Neuronal stem cell (in vitro differentiated cells): Measurements from ENCODE around the gene WRAP53.
A peak's percentile ranks its signal among the peaks of the same experiment; 100 is the strongest.

Experiments
- DNase-seq: peaks from one replicate; pipeline ENCODE4 v3.0.0-alpha.2; 2013; ENCODE audit warnings: low spot score
- H2AFZ ChIP-seq: one replicate; pipeline ENCODE4 v1.6.1; 2013; ENCODE audit warnings: mild to moderate bottlenecking, low read length, inconsistent platforms
- H2AK5ac ChIP-seq: 2 replicates; pipeline ENCODE4 v1.6.1; 2013; ENCODE audit warnings: low read depth, mild to moderate bottlenecking, inconsistent platforms, low read length, moderate library complexity, mixed read lengths
- H2BK120ac ChIP-seq: 2 replicates; pipeline ENCODE4 v1.6.1; 2013; ENCODE audit warnings: low read depth, mild to moderate bottlenecking, inconsistent platforms, low read length, moderate library complexity, mixed read lengths
- H2BK12ac ChIP-seq: one replicate; pipeline ENCODE4 v1.6.1; 2013; ENCODE audit warnings: low read length, inconsistent platforms
- H2BK15ac ChIP-seq: 2 replicates; pipeline ENCODE4 v1.6.1; 2013; ENCODE audit warnings: mild to moderate bottlenecking, low read length, inconsistent platforms, mixed read lengths
- H2BK5ac ChIP-seq: one replicate; pipeline ENCODE4 v1.6.1; 2013; ENCODE audit warnings: inconsistent platforms, mild to moderate bottlenecking, low read length, moderate library complexity
- H3K14ac ChIP-seq: one replicate; pipeline ENCODE4 v1.6.1; 2013; ENCODE audit warnings: low read length, inconsistent platforms
- H3K18ac ChIP-seq: 2 replicates; pipeline ENCODE4 v1.6.1; 2013; ENCODE audit warnings: low read length, inconsistent platforms
- H3K23ac ChIP-seq: 2 replicates; pipeline ENCODE4 v1.6.1; 2013; ENCODE audit warnings: low read depth, mild to moderate bottlenecking, mixed read lengths, low read length, inconsistent platforms; ENCODE audit not compliant: poor library complexity
- H3K27ac ChIP-seq: replicated peaks from 3 replicates; pipeline ENCODE4 v1.5.1; 2013; ENCODE audit warnings: low read length, inconsistent platforms
- H3K27me3 ChIP-seq, 3 experiments: 2 replicates each; pipeline ENCODE4 v1.6.1; 2013; ENCODE audit warnings: low read length in 3 of 3, mild to moderate bottlenecking in 2 of 3, inconsistent platforms in 1 of 3, low read depth in 1 of 3, mixed read lengths in 1 of 3, moderate library complexity in 1 of 3; ENCODE audit not compliant: control insufficient read depth in 3 of 3, insufficient read depth in 3 of 3
- H3K36me3 ChIP-seq, 2 donors: replicated peaks in 1 of 2; 2 replicates each; pipeline ENCODE4 v1.6.1; 2013; ENCODE audit warnings: low read length in 2 of 2; ENCODE audit not compliant: control insufficient read depth in 2 of 2, insufficient read depth in 2 of 2
- H3K4ac ChIP-seq: 2 replicates; pipeline ENCODE4 v1.6.1; 2013; ENCODE audit warnings: inconsistent platforms, mild to moderate bottlenecking, low read length, moderate library complexity
- H3K4me1 ChIP-seq, 2 donors: 1 replicate in 1 of 2; 2 replicates in 1 of 2; pipeline ENCODE4 v1.6.1; 2013; ENCODE audit warnings: low read length in 2 of 2, low read depth in 1 of 2; ENCODE audit not compliant: control insufficient read depth in 2 of 2, insufficient read depth in 1 of 2
- H3K4me2 ChIP-seq: one replicate; pipeline ENCODE4 v1.6.1; 2013; ENCODE audit warnings: mild to moderate bottlenecking, low read length, inconsistent platforms; ENCODE audit not compliant: insufficient read depth, poor library complexity, severe bottlenecking
- H3K4me3 ChIP-seq, 2 donors: 2 replicates each; pipeline ENCODE4 v1.5.1; 2013; ENCODE audit warnings: low read length in 2 of 2, mild to moderate bottlenecking in 2 of 2, inconsistent platforms in 1 of 2, moderate library complexity in 1 of 2
- H3K79me1 ChIP-seq: one replicate; pipeline ENCODE4 v1.6.1; 2013; ENCODE audit warnings: low read depth, mild to moderate bottlenecking, inconsistent platforms, low read length, moderate library complexity
- H3K9ac ChIP-seq: one replicate; pipeline ENCODE4 v1.6.1; 2013; ENCODE audit warnings: mild to moderate bottlenecking, low read depth, low read length, inconsistent platforms; ENCODE audit not compliant: poor library complexity
- H3K9me3 ChIP-seq, 2 donors: replicated peaks in 1 of 2; 2 replicates each; pipeline versions ENCODE3 to v1.6.1; 2013; ENCODE audit warnings: low read length in 2 of 2, mild to moderate bottlenecking in 2 of 2, inconsistent platforms in 1 of 2, low read depth in 1 of 2, mixed read lengths in 1 of 2, moderate library complexity in 1 of 2; ENCODE audit not compliant: control insufficient read depth in 2 of 2, insufficient read depth in 1 of 2
- H4K8ac ChIP-seq: one replicate; pipeline ENCODE4 v1.6.1; 2013; ENCODE audit warnings: low read depth, mild to moderate bottlenecking, inconsistent platforms, low read length, moderate library complexity
- H4K91ac ChIP-seq: one replicate; pipeline ENCODE4 v1.6.1; 2013; ENCODE audit warnings: low read length, low read depth, mild to moderate bottlenecking, inconsistent platforms; ENCODE audit not compliant: poor library complexity
- WGBS, 2 donors: extraction: QIAGEN DNeasy Blood & Tissue Kit; methylation state at CpG; one replicate each; pipeline ENCODE4 v1.1.7; 2013; ENCODE audit warnings: missing lambda C conversion rate in 2 of 2, mixed read lengths in 1 of 2; ENCODE audit not compliant: insufficient read length in 2 of 2, insufficient replicate concordance in 1 of 2; ENCODE audit errors: extremely low coverage in 2 of 2; 5-methylcytosine and 5-hydroxymethylcytosine counted together

The WRAP53 gene

GRCh38 chr17:7651665-7652387 is 36.5 kb upstream of the WRAP53 start:
- DNase-seq = peak; percentile 40
- Histone ChIP-seq H3K9me3 (no peaks in the 10 kb centered on the region), H3K14ac (peak overlapping the region; percentile 95), H3K4me2 (peak overlapping the region; percentile 100), H3K27me3 (peaks cover 0 to 5% (median 0%) of the 10 kb centered on the region in 3 experiments), H2AK5ac (peak overlapping the region; percentile 53), H2BK15ac (peak overlapping the region; percentile 8), H4K8ac (no peak overlapping the region), H3K18ac (peak overlapping the region; percentile 98), H2BK12ac (no peak overlapping the region), H4K91ac (no peak overlapping the region), H3K4me3 (peak overlapping the region; percentile 65 to 89), H3K36me3 (peaks cover 2 to 7% of the 10 kb centered on the region in 2 donors), H3K9ac (peak overlapping the region; percentile 86), H3K4ac (no peak overlapping the region), H3K79me1 (no peaks in the 10 kb centered on the region), H2BK5ac (peak overlapping the region; percentile 57), H3K23ac (peak overlapping the region; percentile 97), H2AFZ (peak overlapping the region; percentile 90), H2BK120ac (peak overlapping the region; percentile 22), H3K4me1 (peaks cover 11 to 16% of the 10 kb centered on the region in 2 donors), H3K27ac (no peak overlapping the region)
- no CpG with 5 or more reads among the region's 54 CpGs for WGBS, 2 donors

GRCh38 chr17:7652388-7653356 is 35.6 kb upstream of the WRAP53 start:
- H3K9ac ChIP-seq = no peak overlapping the region
- no peak overlapping the region for H4K91ac ChIP-seq
- no peak overlapping the region for H3K27ac ChIP-seq
- no peak overlapping the region for H2BK12ac ChIP-seq
- peak overlapping the region; percentile 32 for H3K18ac ChIP-seq
- H3K27me3 ChIP-seq = peaks cover 0 to 5% (median 0%) of the 10 kb centered on the region in 3 experiments
- H2AK5ac ChIP-seq = peak overlapping the region; percentile 53
- peak overlapping the region; percentile 90 for H2AFZ ChIP-seq
- H2BK120ac ChIP-seq = no peak overlapping the region
- H3K4me2 ChIP-seq = peak overlapping the region; percentile 100
- H2BK5ac ChIP-seq = no peak overlapping the region
- no CpG with 5 or more reads among the region's 12 CpGs for WGBS, 2 donors
- DNase-seq = no peak
- H3K36me3 ChIP-seq = peaks cover 2 to 7% of the 10 kb centered on the region in 2 donors
- no peak overlapping the region for H4K8ac ChIP-seq
- H3K4ac ChIP-seq = no peak overlapping the region
- no peaks in the 10 kb centered on the region for H3K9me3 ChIP-seq
- no peaks in the 10 kb centered on the region for H3K79me1 ChIP-seq
- peak overlapping the region; percentile 65 to 89 for H3K4me3 ChIP-seq
- no peak overlapping the region for H3K23ac ChIP-seq
- no peak overlapping the region for H3K14ac ChIP-seq
- peaks cover 17 to 24% of the 10 kb centered on the region in 2 donors for H3K4me1 ChIP-seq
- peak overlapping the region; percentile 8 for H2BK15ac ChIP-seq

GRCh38 chr17:7654832-7655540 is 33.3 kb upstream of the WRAP53 start:
- DNase-seq = no peak
- no peak overlapping the region for H3K23ac ChIP-seq
- no peak overlapping the region for H3K27ac ChIP-seq
- no peak overlapping the region for H3K4me2 ChIP-seq
- no peak overlapping the region for H2AFZ ChIP-seq
- H4K8ac ChIP-seq = no peak overlapping the region
- H3K4ac ChIP-seq = no peak overlapping the region
- no CpG with 5 or more reads among the region's 16 CpGs for WGBS, 2 donors
- peaks cover 2 to 7% of the 10 kb centered on the region in 2 donors for H3K36me3 ChIP-seq
- H3K18ac ChIP-seq = peak overlapping the region; percentile 22
- H3K4me3 ChIP-seq = no peak overlapping the region
- peaks cover 0 to 4% (median 0%) of the 10 kb centered on the region in 3 experiments for H3K27me3 ChIP-seq
- H2BK12ac ChIP-seq = peak overlapping the region; percentile 97
- H3K9me3 ChIP-seq = no peaks in the 10 kb centered on the region
- no peak overlapping the region for H3K14ac ChIP-seq
- peaks cover 18 to 26% of the 10 kb centered on the region in 2 donors for H3K4me1 ChIP-seq
- H4K91ac ChIP-seq = no peak overlapping the region
- H3K9ac ChIP-seq = no peak overlapping the region
- H2BK15ac ChIP-seq = peak overlapping the region; percentile 49
- no peak overlapping the region for H2BK5ac ChIP-seq
- H3K79me1 ChIP-seq = no peaks in the 10 kb centered on the region
- peak overlapping the region; percentile 38 for H2AK5ac ChIP-seq
- no peak overlapping the region for H2BK120ac ChIP-seq
